ENCODE data around the gene AQP2. TPM values are rescaled to one million over a fixed set of nuclear protein-coding genes. Genes with fewer than 3 reads are reported as not detected.
"Not testable (repeated sequence)": the region's sequence is repeated elsewhere in the genome, so short reads cannot be mapped to it uniquely, and the experiment has no call there.

Gene AQP2
- total RNA-seq, 1 experiment from 2014 or later, result 0.36 TPM

- ATAC-seq (no peak), DNase-seq (ENCODE audit: low read depth, low spot score) (no peak)
- CTCF ChIA-PET, result interaction anchor here (0.7 kb wide), 1 partner anchor 25 kb away, joined by 3 read pairs; no protein-coding TSS in a partner anchor
- no peaks in the 10 kb centered on the region for H3K9me3 ChIP-seq (ENCODE audit: control insufficient read depth, insufficient read depth, low read depth, low read length)
- POLR2A ChIA-PET, result no interaction called here
- in situ Hi-C loops (cut with HindIII; ENCODE audit: low pct_unique_long_range_greater_than_20kb, low sequenced_read_pairs), result no loop called here
- H3K4me1 ChIP-seq (ENCODE audit: control insufficient read depth, insufficient read depth, low read length), result peaks cover 4% of the 10 kb centered on the region
- H3K36me3 ChIP-seq (ENCODE audit: control insufficient read depth, insufficient read depth, low read length), result peaks cover 37% of the 10 kb centered on the region
- TF ChIP-seq, protein P1, sequence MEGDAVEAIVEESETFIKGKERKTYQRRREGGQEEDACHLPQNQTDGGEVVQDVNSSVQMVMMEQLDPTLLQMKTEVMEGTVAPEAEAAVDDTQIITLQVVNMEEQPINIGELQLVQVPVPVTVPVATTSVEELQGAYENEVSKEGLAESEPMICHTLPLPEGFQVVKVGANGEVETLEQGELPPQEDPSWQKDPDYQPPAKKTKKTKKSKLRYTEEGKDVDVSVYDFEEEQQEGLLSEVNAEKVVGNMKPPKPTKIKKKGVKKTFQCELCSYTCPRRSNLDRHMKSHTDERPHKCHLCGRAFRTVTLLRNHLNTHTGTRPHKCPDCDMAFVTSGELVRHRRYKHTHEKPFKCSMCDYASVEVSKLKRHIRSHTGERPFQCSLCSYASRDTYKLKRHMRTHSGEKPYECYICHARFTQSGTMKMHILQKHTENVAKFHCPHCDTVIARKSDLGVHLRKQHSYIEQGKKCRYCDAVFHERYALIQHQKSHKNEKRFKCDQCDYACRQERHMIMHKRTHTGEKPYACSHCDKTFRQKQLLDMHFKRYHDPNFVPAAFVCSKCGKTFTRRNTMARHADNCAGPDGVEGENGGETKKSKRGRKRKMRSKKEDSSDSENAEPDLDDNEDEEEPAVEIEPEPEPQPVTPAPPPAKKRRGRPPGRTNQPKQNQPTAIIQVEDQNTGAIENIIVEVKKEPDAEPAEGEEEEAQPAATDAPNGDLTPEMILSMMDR (IDR thresholded peaks at IDR 0.05), result no peak
- TF ChIP-seq TCF7L2 (IDR thresholded peaks at IDR 0.05; ENCODE audit: low read depth, low read length) (no peak), POLR2AphosphoS5 (IDR thresholded peaks at IDR 0.05; ENCODE audit: low read depth, low read length) (no peak), SIN3A (IDR thresholded peaks at IDR 0.05; ENCODE audit: borderline replicate concordance, insufficient read depth, low read depth, low read length) (no peak)
- TF ChIP-seq, protein P2, sequence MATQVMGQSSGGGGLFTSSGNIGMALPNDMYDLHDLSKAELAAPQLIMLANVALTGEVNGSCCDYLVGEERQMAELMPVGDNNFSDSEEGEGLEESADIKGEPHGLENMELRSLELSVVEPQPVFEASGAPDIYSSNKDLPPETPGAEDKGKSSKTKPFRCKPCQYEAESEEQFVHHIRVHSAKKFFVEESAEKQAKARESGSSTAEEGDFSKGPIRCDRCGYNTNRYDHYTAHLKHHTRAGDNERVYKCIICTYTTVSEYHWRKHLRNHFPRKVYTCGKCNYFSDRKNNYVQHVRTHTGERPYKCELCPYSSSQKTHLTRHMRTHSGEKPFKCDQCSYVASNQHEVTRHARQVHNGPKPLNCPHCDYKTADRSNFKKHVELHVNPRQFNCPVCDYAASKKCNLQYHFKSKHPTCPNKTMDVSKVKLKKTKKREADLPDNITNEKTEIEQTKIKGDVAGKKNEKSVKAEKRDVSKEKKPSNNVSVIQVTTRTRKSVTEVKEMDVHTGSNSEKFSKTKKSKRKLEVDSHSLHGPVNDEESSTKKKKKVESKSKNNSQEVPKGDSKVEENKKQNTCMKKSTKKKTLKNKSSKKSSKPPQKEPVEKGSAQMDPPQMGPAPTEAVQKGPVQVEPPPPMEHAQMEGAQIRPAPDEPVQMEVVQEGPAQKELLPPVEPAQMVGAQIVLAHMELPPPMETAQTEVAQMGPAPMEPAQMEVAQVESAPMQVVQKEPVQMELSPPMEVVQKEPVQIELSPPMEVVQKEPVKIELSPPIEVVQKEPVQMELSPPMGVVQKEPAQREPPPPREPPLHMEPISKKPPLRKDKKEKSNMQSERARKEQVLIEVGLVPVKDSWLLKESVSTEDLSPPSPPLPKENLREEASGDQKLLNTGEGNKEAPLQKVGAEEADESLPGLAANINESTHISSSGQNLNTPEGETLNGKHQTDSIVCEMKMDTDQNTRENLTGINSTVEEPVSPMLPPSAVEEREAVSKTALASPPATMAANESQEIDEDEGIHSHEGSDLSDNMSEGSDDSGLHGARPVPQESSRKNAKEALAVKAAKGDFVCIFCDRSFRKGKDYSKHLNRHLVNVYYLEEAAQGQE (IDR thresholded peaks at IDR 0.05; ENCODE audit: insufficient read depth in 1 of 2, low read depth in 2 of 2, low read length in 1 of 2), result no peak
- BruUV-seq (replicated peaks), result no TSS peak
- no peaks in the 10 kb centered on the region for H3K27me3 ChIP-seq (ENCODE audit: control insufficient read depth, insufficient read depth, low read length)
- no peak overlapping the region for H3K4me3 ChIP-seq (ENCODE audit: low read depth in 2 of 2, low read length in 2 of 2)
- intact Hi-C loops (cut with micrococcal nuclease; ENCODE audit: unreplicated experiment), result no loop called here
- H3K27ac ChIP-seq (ENCODE audit: low read length), result no peak overlapping the region
Measured at GRCh38 chr12:49987625-49988303, 37.2 kb downstream of the AQP2 start.

- ATAC-seq; H3K4me3 ChIP-seq (ENCODE audit: low read depth in 2 of 2, low read length in 2 of 2); CTCF ChIA-PET; intact Hi-C loops (cut with micrococcal nuclease; ENCODE audit: unreplicated experiment); H3K9me3 ChIP-seq (ENCODE audit: control insufficient read depth, insufficient read depth, low read depth, low read length); DNase-seq (ENCODE audit: low read depth, low spot score); in situ Hi-C loops (cut with HindIII; ENCODE audit: low pct_unique_long_range_greater_than_20kb, low sequenced_read_pairs); H3K4me1 ChIP-seq (ENCODE audit: control insufficient read depth, insufficient read depth, low read length); POLR2A ChIA-PET; H3K27me3 ChIP-seq (ENCODE audit: control insufficient read depth, insufficient read depth, low read length); H3K27ac ChIP-seq (ENCODE audit: low read length): not testable (repeated sequence)
- H3K36me3 ChIP-seq (ENCODE audit: control insufficient read depth, insufficient read depth, low read length), result peaks cover 50% of the 10 kb centered on the region
- BruUV-seq (replicated peaks), result TSS peak; percentile 88
Measured at GRCh38 chr12:49989400-49989799, 38.9 kb downstream of the AQP2 start.

- Histone ChIP-seq H3K4me1 (ENCODE audit: control insufficient read depth, insufficient read depth, low read length) (no peaks in the 10 kb centered on the region), H3K27ac (ENCODE audit: low read length) (no peak overlapping the region), H3K27me3 (ENCODE audit: control insufficient read depth, insufficient read depth, low read length) (no peaks in the 10 kb centered on the region), H3K9me3 (ENCODE audit: control insufficient read depth, insufficient read depth, low read depth, low read length) (no peaks in the 10 kb centered on the region), H3K4me3 (ENCODE audit: low read depth in 2 of 2, low read length in 2 of 2) (no peak overlapping the region), H3K36me3 (ENCODE audit: control insufficient read depth, insufficient read depth, low read length) (peaks cover 54% of the 10 kb centered on the region)
- intact Hi-C loops (cut with micrococcal nuclease; ENCODE audit: unreplicated experiment) (no loop called here), in situ Hi-C loops (cut with HindIII; ENCODE audit: low pct_unique_long_range_greater_than_20kb, low sequenced_read_pairs) (no loop called here)
- TF ChIP-seq, protein P1 (IDR thresholded peaks at IDR 0.05), result no peak
- TF ChIP-seq TCF7L2 (IDR thresholded peaks at IDR 0.05; ENCODE audit: low read depth, low read length), result no peak
- TF ChIP-seq POLR2AphosphoS5 (IDR thresholded peaks at IDR 0.05; ENCODE audit: low read depth, low read length), result no peak
- no peak for TF ChIP-seq SIN3A (IDR thresholded peaks at IDR 0.05; ENCODE audit: borderline replicate concordance, insufficient read depth, low read depth, low read length)
- TF ChIP-seq, protein P2 (IDR thresholded peaks at IDR 0.05; ENCODE audit: insufficient read depth in 1 of 2, low read depth in 2 of 2, low read length in 1 of 2), result no peak
- BruUV-seq (replicated peaks), result no TSS peak
- ATAC-seq, result no peak
- POLR2A ChIA-PET, result no interaction called here
- CTCF ChIA-PET, result no interaction called here
- DNase-seq (ENCODE audit: low read depth, low spot score), result no peak
Measured at GRCh38 chr12:49990273-49990672, 39.7 kb downstream of the AQP2 start.

Data from Panc1 (cell line).